Glomerular visceral epithelial cell (primary cell): ENCODE measurements around the gene TYK2.

Experiments
- DNase-seq: peaks from one replicate; pipeline ENCODE4 v3.0.0-alpha.2; 2016; ENCODE audit errors: extremely low spot score

TYK2 gene

GRCh38 chr19:10334588-10335351 lies 45.6 kb downstream of the TYK2 start:
- DNase-seq = peak; percentile 97

GRCh38 chr19:10333758-10334587 lies 46.4 kb downstream of the TYK2 start:
- no peak for DNase-seq

- peak; percentile 98 for DNase-seq
These were observed 47.2 kb downstream of the TYK2 start, which contains the start of gene RAVER1 for GRCh38 chr19:10332965-10333757. Gene RAVER1 (minus strand): TSS chr19:10333529. CDS start chr19:10333507, 22 bp downstream.

DNA sequence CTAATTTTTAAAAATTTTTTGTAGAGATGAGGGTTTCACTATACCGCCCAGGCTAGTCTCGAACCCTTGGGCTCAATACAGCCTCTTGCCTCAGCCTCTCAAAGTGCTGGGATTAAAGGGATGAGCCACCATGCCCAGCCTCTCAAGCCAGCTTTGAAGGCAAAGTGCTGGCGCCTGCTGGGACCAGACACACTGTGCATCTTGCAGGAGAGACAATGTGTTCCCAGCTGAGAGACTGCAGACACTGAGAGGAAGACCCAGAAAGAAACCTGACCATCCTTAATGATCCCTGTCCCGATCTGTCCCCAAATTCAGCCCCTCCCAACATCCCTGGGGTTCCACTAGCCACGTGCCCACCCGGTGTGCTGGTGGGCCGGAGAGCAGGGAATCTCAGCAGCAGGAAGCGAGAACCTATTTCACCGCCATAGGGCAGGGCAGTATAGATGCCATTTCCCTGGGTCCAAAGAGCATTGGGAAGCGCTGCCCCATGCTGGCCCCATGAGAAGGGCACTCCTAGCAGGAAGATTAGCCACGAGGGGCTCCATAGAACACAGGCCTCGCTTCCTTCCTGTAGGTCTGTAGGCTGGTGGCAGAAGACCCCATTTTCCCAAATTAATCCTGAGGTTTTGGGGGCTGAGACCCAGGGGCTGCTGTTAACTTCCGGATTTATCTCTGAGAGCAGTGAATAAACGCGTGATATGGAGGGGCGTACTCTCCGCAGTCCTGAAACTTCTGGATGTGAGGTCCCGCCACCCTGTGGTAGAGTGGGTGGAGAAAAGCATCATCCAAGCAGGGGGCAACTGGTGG lies 48.0 kb downstream of the TYK2 start:
- no peak for DNase-seq

DNA sequence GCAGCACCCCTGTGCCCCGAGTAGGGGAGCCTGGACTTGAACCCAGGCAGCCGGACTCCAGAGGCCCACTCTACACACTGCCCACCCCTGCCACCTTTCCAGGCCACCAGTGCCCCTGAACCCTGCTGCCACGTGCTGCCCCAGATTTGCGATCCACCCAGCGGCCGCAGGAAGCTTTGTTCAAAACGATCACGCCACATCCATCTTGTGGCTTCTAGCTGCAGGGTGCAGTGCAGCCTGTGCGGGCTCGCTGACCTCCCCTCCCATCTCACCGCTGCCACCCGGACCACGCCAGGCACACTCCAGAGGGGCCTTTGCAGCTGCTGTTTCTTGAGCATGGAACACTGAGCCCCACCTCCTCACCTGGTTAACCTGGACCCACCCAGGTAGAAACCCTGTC lies 50.8 kb downstream of the TYK2 start:
- no peak for DNase-seq

DNA sequence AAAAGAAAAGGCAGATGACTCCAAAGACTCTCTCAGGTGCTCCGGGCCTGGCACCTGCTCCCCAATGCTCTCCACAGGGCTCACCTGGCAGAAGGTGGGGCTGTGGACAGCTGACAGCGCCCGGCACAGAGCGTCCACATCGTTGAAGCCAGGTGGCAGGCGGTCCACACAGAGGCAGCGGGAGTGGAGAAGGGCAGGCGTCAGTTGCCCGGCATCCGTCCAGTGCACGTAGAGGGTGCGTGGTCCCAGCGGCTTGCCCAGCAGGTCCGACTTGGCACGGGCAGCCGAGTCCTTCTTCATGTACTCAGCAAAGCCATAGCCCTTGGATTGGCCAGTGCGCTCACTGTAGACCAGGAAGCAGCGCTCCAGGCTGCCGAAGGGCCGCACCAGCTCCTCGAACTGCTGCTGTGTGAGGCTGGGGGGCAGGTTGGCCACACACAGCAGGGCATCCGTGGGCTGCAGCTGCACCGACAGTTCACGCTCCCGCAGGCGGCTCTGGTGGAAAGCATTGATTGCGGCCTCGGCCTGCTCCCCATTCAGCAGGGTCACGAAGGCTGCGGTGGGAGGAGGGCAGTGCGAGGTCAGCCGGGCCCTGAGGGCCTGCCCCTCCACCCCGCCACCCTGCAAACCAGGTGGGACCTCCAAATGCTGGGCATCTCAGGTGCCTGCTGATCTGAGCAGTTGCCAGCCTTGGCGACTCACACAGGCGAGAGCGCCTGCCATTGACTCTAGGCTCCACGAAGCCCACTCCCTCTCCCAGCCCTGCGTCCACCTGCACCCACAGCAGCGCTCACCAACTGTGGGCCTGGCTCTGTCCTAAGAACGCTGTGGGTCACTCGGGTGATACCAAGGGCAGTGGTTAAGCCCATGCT lies 51.6 kb downstream of the TYK2 start:
- no peak for DNase-seq

DNA sequence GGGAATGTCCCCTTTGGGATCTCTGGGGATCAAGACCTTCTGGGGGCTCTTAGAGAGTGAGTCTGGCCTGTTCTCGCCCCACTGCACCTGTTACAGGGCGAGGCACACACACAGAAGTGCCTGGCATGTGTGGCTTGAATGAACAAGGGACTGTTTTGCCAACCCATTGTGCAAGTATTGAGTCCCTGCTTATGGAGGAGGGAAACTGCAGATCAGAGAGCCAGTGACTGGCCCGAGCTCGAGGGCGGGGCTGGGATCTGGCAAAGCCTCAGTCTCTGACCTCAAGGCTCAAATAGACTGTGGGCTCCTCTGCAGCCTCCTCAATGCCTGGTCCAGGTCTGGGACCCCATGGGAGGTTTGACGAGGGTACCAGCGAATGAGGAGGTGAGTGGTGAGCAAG lies 52.6 kb downstream of the TYK2 start:
- DNase-seq = no peak

DNA sequence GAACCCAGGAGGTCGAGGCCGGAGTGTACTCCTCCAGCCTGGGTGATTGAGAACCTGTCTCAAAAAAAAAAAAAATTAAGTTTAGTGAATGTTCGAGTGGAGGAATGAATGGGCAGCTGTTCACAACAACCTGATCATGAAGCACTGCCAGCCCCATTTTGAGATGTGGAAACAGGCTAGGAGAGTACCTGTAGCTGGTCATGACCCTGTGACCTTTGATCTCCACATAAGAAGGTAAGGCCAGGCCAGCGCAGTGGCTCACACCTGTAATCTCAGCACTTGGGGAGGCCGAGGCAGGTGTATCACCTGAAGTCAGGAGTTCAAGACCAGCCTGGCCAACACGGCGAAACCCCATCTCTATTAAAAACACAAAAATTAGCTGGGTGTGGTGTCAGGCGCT lies 54.6 kb downstream of the TYK2 start:
- DNase-seq = no peak

DNA sequence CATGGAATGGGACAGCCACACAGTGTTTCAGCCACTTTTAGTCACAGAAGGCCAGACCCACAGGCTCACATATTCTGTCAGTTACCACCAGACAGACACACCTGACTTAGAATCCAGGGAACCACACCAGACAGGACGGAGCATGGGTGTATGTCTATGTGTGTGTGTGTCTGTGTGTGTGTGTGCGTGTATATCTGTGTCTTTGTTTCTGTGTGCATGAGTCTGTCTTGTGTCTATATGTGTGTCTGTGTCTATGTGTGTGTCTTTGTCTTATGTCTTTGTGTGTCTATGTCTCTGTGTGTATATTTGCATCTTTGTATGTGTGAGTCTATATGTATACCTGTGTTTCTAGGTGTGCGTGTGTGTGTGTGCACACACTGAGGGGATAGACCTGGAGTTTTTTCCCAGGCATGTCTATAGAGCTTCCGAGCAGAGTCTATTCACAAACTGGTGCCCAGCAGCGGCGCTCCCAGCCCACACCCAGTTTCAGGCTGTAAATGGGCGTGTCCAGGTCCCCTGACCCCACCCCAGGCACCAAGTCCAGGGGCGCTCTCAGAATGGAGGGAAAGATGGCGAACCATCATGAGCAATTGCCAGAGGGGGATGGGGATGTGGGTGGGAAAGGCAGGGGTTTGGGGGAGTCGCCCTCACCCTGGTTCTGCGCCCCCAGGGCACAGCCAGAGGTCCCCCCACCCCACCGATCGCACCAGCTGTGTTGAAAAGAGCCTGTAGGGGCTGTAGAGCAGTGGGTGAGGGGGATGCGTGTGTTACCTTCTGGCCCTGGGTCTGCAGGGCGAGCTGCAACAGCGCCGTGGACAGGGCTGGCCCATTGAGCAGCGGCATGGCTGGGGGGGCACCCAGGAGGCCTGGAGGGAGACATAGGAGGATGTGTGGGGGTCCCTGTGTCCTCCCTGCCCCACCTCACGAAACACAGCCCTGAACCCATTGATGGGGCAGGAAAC lies 58.2 kb downstream of the TYK2 start:
- DNase-seq = no peak

DNA sequence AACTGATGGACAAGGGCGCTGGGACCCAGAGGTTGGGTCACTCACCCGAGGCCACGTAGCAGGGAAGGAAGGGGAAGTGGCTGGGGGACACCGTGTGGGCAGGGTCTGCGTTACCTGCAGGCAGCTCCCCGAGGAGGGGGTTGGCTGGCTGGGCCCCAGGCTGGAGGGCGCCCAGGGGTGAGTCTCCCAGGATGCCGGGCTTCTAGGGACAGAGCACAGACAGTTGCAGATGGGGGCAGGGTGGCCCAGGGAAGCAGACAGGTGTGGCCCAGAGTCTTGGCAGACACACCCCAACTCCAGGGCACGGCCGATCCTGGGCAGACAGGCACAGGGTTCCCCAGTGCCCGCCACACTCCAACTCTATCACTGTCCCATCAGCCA lies 59.0 kb downstream of the TYK2 start:
- DNase-seq = no peak

DNA sequence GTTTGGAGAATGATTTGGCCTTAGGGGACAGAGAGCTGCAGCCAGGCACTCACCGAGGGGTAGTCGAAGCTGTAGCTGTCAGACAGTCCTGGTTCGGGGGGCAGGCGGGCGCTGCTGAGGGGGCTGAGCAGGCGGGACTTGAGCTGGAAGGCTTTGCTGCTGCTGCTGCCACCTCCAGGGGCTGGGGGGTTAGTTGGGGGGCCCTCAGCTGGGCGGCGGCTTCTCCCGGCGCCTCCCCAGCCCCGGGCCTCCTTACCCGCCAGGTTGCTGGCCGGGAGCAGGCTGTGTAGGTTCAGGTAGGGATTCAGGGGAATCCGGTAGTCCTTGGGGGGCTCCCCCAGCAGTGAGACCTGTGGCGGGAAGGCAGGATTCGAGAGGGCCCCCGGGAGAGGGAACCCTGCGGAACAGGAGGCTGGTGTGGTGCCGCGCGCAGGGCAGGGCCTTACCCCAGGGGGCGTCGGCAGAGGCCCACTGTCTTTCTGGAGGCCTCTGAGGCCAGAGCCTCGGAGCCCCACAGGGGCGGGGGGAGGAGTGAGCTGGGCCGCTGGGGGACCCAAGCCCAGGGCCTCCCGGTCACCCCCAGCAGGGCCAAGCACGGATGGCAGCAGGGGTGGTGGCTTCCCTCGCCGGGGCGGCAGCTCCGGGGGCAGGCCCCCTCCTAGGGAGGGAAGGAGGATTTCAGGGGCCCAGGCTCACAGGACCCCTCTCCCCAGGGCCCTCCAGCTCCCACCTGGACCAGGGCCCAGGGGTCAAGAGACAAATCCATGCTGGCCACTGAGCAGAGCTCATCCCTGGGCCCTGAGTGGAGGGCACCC lies 59.6 kb downstream of the TYK2 start:
- no peak for DNase-seq

DNA sequence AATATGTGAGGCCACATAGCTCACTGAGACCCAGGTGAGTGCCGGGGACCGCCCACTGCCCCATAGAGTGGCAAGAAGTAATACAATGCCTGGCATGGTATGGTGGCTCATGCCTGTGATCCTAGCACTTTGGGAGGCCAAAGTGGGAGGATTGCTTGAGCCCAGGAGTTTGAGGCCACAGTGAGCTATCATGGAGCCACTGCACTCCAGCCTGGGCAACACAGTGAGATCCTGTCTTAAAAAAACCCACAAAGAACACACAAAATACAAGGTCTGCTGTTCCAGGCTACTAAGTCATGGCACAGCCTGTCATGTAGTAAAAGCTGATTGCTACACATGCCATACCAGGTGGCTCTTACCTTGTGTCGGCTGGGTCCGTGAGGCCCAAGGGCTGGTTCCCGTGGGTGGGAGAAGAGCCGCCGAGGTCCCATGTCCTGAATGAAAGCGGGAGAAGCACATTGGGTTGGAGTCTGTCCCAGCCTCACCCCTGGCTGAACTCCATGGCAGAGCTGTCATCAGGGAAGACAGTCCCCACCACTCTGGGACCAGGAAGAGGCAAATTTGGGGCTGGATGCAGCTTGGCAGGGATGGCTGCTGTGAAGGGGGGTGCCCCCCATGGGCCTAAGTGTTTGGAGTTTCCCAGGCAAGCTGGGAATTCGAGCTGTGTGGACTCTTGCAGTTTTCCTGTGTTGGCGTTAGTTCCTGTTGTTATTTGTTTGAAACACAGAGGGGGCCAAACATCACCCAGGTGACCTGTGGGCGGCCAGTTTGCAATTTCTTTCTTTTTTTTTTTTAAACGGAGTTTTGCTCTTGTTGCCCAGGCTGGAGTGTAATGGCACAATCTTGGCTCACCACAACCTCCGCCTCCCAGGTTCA lies 61.3 kb downstream of the TYK2 start:
- no peak for DNase-seq

- DNase-seq = no peak
These were observed 62.4 kb downstream of the TYK2 start for GRCh38 chr19:10317857-10318462.

GRCh38 chr19:10317045-10317856 lies 63.1 kb downstream of the TYK2 start:
- DNase-seq = no peak

DNA sequence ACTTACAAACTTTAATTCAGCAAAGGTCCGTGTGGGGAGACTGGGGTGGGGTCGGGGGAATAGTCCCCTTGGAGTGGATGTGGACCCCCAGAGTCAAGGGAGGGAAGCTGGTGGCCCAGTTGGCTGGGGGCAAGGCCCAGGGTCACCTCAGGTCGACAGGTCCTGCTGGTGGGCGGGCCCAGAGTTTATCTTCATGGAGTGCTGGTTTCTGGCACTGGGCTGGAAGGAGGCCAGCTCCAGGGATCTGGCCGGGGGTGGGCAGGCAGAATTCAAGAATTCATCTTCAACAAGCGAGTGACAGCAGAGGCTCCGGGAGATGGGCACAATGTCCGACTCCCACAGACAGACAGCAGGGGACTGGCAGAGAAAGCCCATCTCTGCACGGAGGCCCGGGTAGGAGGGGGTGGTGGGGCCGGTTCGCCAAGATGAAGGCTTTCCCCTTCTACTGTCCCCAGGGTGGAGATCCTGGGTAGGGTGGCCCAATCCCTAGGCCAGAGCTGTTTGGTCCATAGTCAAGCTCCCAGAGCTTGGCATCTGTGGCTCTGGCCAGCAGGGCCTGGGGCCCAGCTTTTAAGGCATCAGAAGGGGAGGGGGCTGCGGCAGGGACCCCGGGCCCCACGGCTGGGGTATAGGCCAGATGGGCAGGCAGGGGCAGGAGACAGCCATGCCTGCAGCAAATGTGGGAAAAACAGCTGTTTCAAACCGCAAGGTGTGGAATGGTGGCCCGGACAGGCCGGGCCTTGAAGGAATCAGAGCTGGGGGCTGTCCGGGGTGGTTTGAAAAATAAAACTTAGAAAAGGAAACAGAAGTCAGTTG lies 63.9 kb downstream of the TYK2 start:
- peak; percentile 16 for DNase-seq
